ENCODE measurements around the gene THSD4.

DNA sequence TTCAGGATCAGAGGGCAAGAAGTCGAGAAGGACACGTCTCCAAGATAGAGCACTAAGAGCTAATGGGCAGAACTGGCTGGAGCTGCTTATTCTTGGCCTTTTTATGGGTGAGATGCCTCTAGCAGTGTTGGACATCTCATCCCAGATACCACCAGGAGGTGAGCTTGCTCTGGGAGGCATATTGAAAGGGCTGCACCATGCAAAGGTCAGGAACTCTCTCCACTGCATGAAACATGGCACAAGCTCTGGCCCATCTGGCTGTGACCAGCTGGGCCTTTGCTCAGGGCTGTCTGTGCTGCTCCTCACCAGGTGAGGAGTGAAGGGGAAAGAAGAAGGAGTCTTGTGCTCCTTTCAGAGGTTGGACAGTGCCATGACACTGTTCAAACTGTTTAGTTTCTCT, 188.7 kb downstream of the THSD4 start:
- TF ChIP-seq, protein P1, sequence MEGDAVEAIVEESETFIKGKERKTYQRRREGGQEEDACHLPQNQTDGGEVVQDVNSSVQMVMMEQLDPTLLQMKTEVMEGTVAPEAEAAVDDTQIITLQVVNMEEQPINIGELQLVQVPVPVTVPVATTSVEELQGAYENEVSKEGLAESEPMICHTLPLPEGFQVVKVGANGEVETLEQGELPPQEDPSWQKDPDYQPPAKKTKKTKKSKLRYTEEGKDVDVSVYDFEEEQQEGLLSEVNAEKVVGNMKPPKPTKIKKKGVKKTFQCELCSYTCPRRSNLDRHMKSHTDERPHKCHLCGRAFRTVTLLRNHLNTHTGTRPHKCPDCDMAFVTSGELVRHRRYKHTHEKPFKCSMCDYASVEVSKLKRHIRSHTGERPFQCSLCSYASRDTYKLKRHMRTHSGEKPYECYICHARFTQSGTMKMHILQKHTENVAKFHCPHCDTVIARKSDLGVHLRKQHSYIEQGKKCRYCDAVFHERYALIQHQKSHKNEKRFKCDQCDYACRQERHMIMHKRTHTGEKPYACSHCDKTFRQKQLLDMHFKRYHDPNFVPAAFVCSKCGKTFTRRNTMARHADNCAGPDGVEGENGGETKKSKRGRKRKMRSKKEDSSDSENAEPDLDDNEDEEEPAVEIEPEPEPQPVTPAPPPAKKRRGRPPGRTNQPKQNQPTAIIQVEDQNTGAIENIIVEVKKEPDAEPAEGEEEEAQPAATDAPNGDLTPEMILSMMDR (IDR thresholded peaks at IDR 0.05; ENCODE audit: insufficient read depth, low read depth, low read length) = no peak
- no peak for TF ChIP-seq EZH2 (IDR thresholded peaks at IDR 0.05; ENCODE audit: insufficient read depth, low read length)
